Heart right ventricle (tissue), 16 donors: ENCODE measurements around the gene H6PD. TPM values are rescaled to one million over a fixed set of nuclear protein-coding genes. Genes with fewer than 3 reads are reported as not detected.

ENCODE experiments used
- ATAC-seq, 8 donors: fragments of 200-7000 bp; cut with Tn5 transposase; one replicate each; pipeline ENCODE4 v1.9.1; 2020; ENCODE audit warnings: mild to moderate bottlenecking in 8 of 8, moderate library complexity in 8 of 8, moderate number of reproducible peaks in 1 of 8
- DNase-seq, 2 donors: peaks; one replicate each; pipeline ENCODE4 v3.0.0-alpha.2; 2020
- H3K27ac ChIP-seq, 10 donors: fragments of 200-600 bp; sonication (generic) in 2 of 10; one replicate each; pipeline versions ENCODE4 v1.5.0 to v1.8.0; 2020 to 2022; ENCODE audit warnings: mild to moderate bottlenecking in 3 of 10
- H3K27me3 ChIP-seq, 7 donors: fragments of 200-600 bp; one replicate each; pipeline ENCODE4 v1.8.0; 2021 to 2022; ENCODE audit warnings: mild to moderate bottlenecking in 2 of 7
- H3K36me3 ChIP-seq, 9 donors: fragments of 200-600 bp; sonication (generic) in 1 of 9; one replicate each; pipeline versions ENCODE4 v1.5.0 to v1.8.0; 2020 to 2022; ENCODE audit warnings: mild to moderate bottlenecking in 2 of 9
- H3K4me1 ChIP-seq, 9 donors: fragments of 200-600 bp; sonication (generic) in 1 of 9; one replicate each; pipeline versions ENCODE4 v1.5.0 to v1.8.0; 2020 to 2022; ENCODE audit warnings: mild to moderate bottlenecking in 4 of 9
- H3K4me3 ChIP-seq, 10 donors: fragments of 200-600 bp; sonication (generic) in 2 of 10; one replicate each; pipeline versions ENCODE4 v1.5.0 to v1.8.0; 2020 to 2022; ENCODE audit warnings: mild to moderate bottlenecking in 7 of 10, moderate library complexity in 2 of 10
- H3K9me3 ChIP-seq, 11 donors: fragments of 200-600 bp in 10 of 11; sonication (generic) in 2 of 11; one replicate each; pipeline versions ENCODE4 v1.5.0 to v1.8.0; 2013 to 2022; ENCODE audit warnings: mild to moderate bottlenecking in 2 of 11, control low read depth in 1 of 11, moderate library complexity in 1 of 11
- whole genome bisulfite sequencing, 2 donors: extraction: QIAGEN DNeasy Blood & Tissue Kit; methylation state at CpG; one replicate each; pipeline ENCODE4 v1.1.7; 2013; ENCODE audit warnings: inconsistent platforms in 1 of 2; 5-methylcytosine and 5-hydroxymethylcytosine counted together
- intact Hi-C, 10 donors: fragments of 100-400 bp; cut with DNase I; formaldehyde crosslinking; loops; one replicate each; pipeline versions ENCODE4 v1.11.1 to v1.14.2; 2022
- polyA plus RNA-seq, 2 donors: library from polyadenylated mRNA; stranded (reverse); fragments of 200-250 nt; gene quantifications; one replicate each; pipeline ENCODE4 v1.2.3, GENCODE V29; 2013
- total RNA-seq, 10 donors: library from RNA; stranded (reverse); fragmentation: NEBNext Ultra II Directional in 3 of 10; extraction: Animal tissue kit (Norgen Biotek cat#: 25700) in 3 of 10; gene quantifications; one replicate each; pipeline versions ENCODE4 v1.2.1 to v1.2.4, GENCODE V29; 2021 to 2023
- TF ChIP-seq, protein P1 (sequence below), 9 donors: fragments of 200-600 bp; sonication (generic) in 2 of 9; IDR thresholded peaks; one replicate each; pipeline versions ENCODE4 v1.5.0 to v1.8.0; 2021 to 2022; ENCODE audit warnings: antibody characterized with exemption in 9 of 9, mild to moderate bottlenecking in 5 of 9, moderate library complexity in 1 of 9
- donor health status: Arrhythmogenic right ventricular cardiomyopathy.
- donor health status: ischemic (EF 13 %, LVEDD 7.1; RV severe dilation, severe dysfunction).
- donor health status: healthy with polysubstance abuse.
- donor health status: DM: no; HTN: yes; CAD: no.
- donor health status: DM: no; HTN: no; CAD: no.
- donor health status: ischemic (EF 25% LVEDD 6.9; RV normal size, moderate dysfunction).
- donor health status: ischemic (EF 25% LVEDD 5.7; RV mildly dilated, moderate dysfunction).
- donor health status: healthy.
- donor health status: DM: yes; HTN: yes; CAD: no.
- donor health status: Ischemic cardiomyopathy.
- donor health status: ischemic (EF 35%, LVEDD 5.7; RV mildly dilated, moderate dysfunction).
- donor health status: nonischemic (EF 11% LVEDD 7.7; RV severe dilation, severe dysfunction).
- donor health status: DM: yes; HTN: yes; CAD: no.
- donor health status: PGD.
- donor health status: ischemic (EF 29% LVEDD 5.4; RV normal size, mild dysfunction).
- donor health status: nonischemic (EF 23%, LVEDD 6.1; RV moderate dilation, normal function).

The H6PD gene
- total and polyA plus RNA-seq, 12 donors: 5.7 to 45.0 (median 28.4) TPM

DNA sequence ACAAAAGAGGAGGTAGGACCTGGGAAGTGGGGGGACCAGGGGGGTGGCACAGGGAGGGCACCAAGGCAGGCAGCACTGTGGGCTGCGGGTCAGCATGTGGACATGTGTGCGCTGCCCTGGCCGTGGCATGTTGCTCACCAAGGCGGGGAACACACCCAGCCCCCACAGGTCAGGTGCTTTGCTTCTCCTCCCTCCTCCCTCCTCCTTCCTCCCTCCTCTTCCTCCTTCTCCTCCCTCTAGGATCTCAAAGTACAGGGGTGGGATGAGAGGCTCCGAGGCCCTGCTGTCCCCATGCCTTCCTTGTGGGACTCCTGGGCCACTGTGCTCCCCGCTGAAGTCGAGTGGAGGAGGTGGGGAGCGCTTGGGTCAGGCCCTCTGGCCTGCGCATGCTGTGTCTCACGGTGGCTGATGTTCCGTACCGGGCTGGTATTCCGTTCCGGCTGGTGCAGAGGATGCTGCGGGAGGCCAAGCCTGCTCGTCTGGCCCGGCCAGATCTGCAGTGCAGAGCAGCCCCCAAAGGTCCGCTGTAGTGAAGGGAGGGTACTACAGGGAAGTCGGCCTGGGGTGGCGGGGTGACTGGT lies 84.7 kb downstream of the H6PD start:
- Histone ChIP-seq H3K36me3 (peaks cover 0 to 4% (median 0%) of the 10 kb centered on the region in 9 donors), H3K27me3 (no peaks in the 10 kb centered on the region), H3K4me3 (no peak overlapping the region), H3K9me3 (no peaks in the 10 kb centered on the region), H3K27ac (no peak overlapping the region), H3K4me1 (peaks cover 9 to 68% (median 35%) of the 10 kb centered on the region in 9 donors)
- 89 to 91% methylated on average over 20 of the region's 20 CpGs for WGBS, 2 donors
- intact Hi-C loops: no loop called here
- DNase-seq (no peak), ATAC-seq (no peak)
- TF ChIP-seq, protein P1, sequence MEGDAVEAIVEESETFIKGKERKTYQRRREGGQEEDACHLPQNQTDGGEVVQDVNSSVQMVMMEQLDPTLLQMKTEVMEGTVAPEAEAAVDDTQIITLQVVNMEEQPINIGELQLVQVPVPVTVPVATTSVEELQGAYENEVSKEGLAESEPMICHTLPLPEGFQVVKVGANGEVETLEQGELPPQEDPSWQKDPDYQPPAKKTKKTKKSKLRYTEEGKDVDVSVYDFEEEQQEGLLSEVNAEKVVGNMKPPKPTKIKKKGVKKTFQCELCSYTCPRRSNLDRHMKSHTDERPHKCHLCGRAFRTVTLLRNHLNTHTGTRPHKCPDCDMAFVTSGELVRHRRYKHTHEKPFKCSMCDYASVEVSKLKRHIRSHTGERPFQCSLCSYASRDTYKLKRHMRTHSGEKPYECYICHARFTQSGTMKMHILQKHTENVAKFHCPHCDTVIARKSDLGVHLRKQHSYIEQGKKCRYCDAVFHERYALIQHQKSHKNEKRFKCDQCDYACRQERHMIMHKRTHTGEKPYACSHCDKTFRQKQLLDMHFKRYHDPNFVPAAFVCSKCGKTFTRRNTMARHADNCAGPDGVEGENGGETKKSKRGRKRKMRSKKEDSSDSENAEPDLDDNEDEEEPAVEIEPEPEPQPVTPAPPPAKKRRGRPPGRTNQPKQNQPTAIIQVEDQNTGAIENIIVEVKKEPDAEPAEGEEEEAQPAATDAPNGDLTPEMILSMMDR (IDR thresholded peaks at IDR 0.05): no peak

- H3K36me3 ChIP-seq: peaks cover 0 to 4% (median 0%) of the 10 kb centered on the region in 9 donors
- intact Hi-C loops: no loop called here
- H3K4me3 ChIP-seq: no peak overlapping the region
These were observed 85.4 kb downstream of the H6PD start for GRCh38 chr1:9319789-9320519.

More at GRCh38 chr1:9319789-9320519, 85.4 kb downstream of the H6PD start:
- TF ChIP-seq, protein P1 (IDR thresholded peaks at IDR 0.05): no peak
- DNase-seq (no peak), ATAC-seq (no peak)
- 81 to 84% methylated on average over 21 of the region's 21 CpGs for WGBS, 2 donors
- Histone ChIP-seq H3K4me1 (peaks cover 9 to 74% (median 41%) of the 10 kb centered on the region in 9 donors), H3K27ac (no peak overlapping the region), H3K9me3 (no peaks in the 10 kb centered on the region), H3K27me3 (no peaks in the 10 kb centered on the region)

Other genes starting within 250 kb of the H6PD start
- gene SLC2A7, start 208.4 kb upstream of the H6PD start, total RNA-seq: under 1 TPM in 1 of 10 donors, not detected in 9; 0.16 TPM
- gene SLC2A7, start 208.4 kb upstream of the H6PD start, polyA plus RNA-seq: not detected
- 10 to 100 TPM in 1 of 10 donors, 1 to 10 TPM in 9; 1.3 to 15.6 (median 4.3) TPM for gene SLC2A5, start 165.1 kb upstream of the H6PD start, total RNA-seq
- gene SLC2A5, start 165.1 kb upstream of the H6PD start, polyA plus RNA-seq: 1 to 10 TPM in 1 of 2 donors, under 1 TPM in 1; 0.39 to 1.7 TPM
- gene GPR157, start 105.7 kb upstream of the H6PD start, total RNA-seq: 10 to 100 TPM; 24.4 to 69.1 (median 40.9) TPM
- gene GPR157, start 105.7 kb upstream of the H6PD start, polyA plus RNA-seq: 1 to 10 TPM; 5.1 to 9.3 TPM
- gene SPSB1, start 58.1 kb downstream of the H6PD start, total RNA-seq: 10 to 100 TPM in 3 of 10 donors, 1 to 10 TPM in 7; 5.5 to 16.5 (median 9.4) TPM
- 1 to 10 TPM; 6.7 to 7.5 TPM for gene SPSB1, start 58.1 kb downstream of the H6PD start, polyA plus RNA-seq